WTC11 (cell line): ENCODE measurements around the gene MRPS16. TPM values are rescaled to one million over a fixed set of nuclear protein-coding genes. Genes with fewer than 3 reads are reported as not detected.
"Not testable (repeated sequence)": the region's sequence is repeated elsewhere in the genome, so short reads cannot be mapped to it uniquely, and the experiment has no call there.

ENCODE experiments used
- ATAC-seq: fragments of 200-7000 bp; cut with Tn5 transposase; 2 replicates; pipeline ENCODE4 v1.10.0; 2021; ENCODE audit warnings: mild to moderate bottlenecking, moderate library complexity
- CTCF ChIA-PET: fragments of 300-600 bp; sonication (Branson Sonifier 250); formaldehyde crosslinking; loops from one replicate; lab custom pipeline; 2021; ENCODE audit warnings: antibody characterized with exemption; lab: Charles Lee
- POLR2A ChIA-PET: fragments of 350-600 bp; sonication (Branson Sonifier 250); formaldehyde crosslinking; loops from one replicate; lab custom pipeline; 2021; ENCODE audit warnings: antibody characterized with exemption; lab: Charles Lee
- DNase-seq: peaks from one replicate; pipeline ENCODE4 v3.0.0; 2021; ENCODE audit warnings: low spot score
- H3K27ac Mint-ChIP-seq: 2 replicates; pipeline ENCODE4 v1.8.0; 2021; ENCODE audit warnings: mixed read lengths
- H3K27me3 Mint-ChIP-seq: 2 replicates; pipeline ENCODE4 v1.8.0; 2021; ENCODE audit warnings: low read depth, mild to moderate bottlenecking, moderate library complexity, mixed read lengths
- H3K36me3 Mint-ChIP-seq: 2 replicates; pipeline ENCODE4 v1.8.0; 2021; ENCODE audit warnings: mixed read lengths
- H3K4me1 Mint-ChIP-seq: 2 replicates; pipeline ENCODE4 v1.8.0; 2022; ENCODE audit warnings: mixed read lengths
- H3K4me3 Mint-ChIP-seq: 2 replicates; pipeline ENCODE4 v1.8.0; 2021; ENCODE audit warnings: mild to moderate bottlenecking, moderate library complexity, mixed read lengths
- H3K9me3 Mint-ChIP-seq: 2 replicates; pipeline ENCODE4 v1.8.0; 2021; ENCODE audit warnings: mixed read lengths
- ARID4B ChIP-seq: sonication (generic); formaldehyde crosslinking; IDR thresholded peaks from 2 replicates; pipeline ENCODE4 v1.8.0; 2023; ENCODE audit warnings: missing genetic modification reagents, mild to moderate bottlenecking, borderline replicate concordance
- ATF1 ChIP-seq: sonication (generic); formaldehyde crosslinking; IDR thresholded peaks from 2 replicates; pipeline ENCODE4 v1.8.1; 2023; ENCODE audit warnings: mild to moderate bottlenecking, moderate library complexity, missing genetic modification reagents
- CREM ChIP-seq: sonication (generic); formaldehyde crosslinking; IDR thresholded peaks from 2 replicates; pipeline ENCODE4 v1.8.1; 2022; ENCODE audit warnings: mild to moderate bottlenecking, missing genetic modification reagents, moderate library complexity
- E2F5 ChIP-seq: sonication (generic); formaldehyde crosslinking; IDR thresholded peaks from 2 replicates; pipeline ENCODE4 v1.8.1; 2022; ENCODE audit warnings: mild to moderate bottlenecking, moderate library complexity, missing genetic modification reagents
- EMX1 ChIP-seq: fragments of 250-450 bp; sonication (Bioruptor Pico); IDR thresholded peaks from 2 replicates; pipeline ENCODE4 v1.8.0; 2021; ENCODE audit warnings: mild to moderate bottlenecking
- ETV6 ChIP-seq: sonication (generic); formaldehyde crosslinking; IDR thresholded peaks from 2 replicates; pipeline ENCODE4 v1.8.1; 2022; ENCODE audit warnings: mild to moderate bottlenecking, missing genetic modification reagents
- FOXJ3 ChIP-seq: sonication (generic); formaldehyde crosslinking; IDR thresholded peaks from 2 replicates; pipeline ENCODE4 v1.9.0; 2021; ENCODE audit warnings: missing genetic modification reagents, mild to moderate bottlenecking, borderline replicate concordance
- FOXP1 ChIP-seq: sonication (generic); formaldehyde crosslinking; IDR thresholded peaks from 2 replicates; pipeline ENCODE4 v1.8.0; 2022; ENCODE audit warnings: missing genetic modification reagents, mild to moderate bottlenecking, moderate library complexity, borderline replicate concordance
- GTF2I ChIP-seq: fragments of 250-450 bp; sonication (Bioruptor Pico); conservative IDR thresholded peaks from 2 replicates; pipeline ENCODE4 v1.4.0; 2021; ENCODE audit warnings: mild to moderate bottlenecking
- HMGA2 ChIP-seq: fragments of 250-450 bp; sonication (Bioruptor Pico); IDR thresholded peaks from 2 replicates; pipeline ENCODE4 v1.4.0; 2021; ENCODE audit warnings: mild to moderate bottlenecking, moderate library complexity
- IRF2 ChIP-seq: sonication (generic); formaldehyde crosslinking; IDR thresholded peaks from 2 replicates; pipeline ENCODE4 v1.8.0; 2022; ENCODE audit warnings: low read depth, missing genetic modification reagents, borderline replicate concordance
- JUN ChIP-seq: sonication (generic); formaldehyde crosslinking; IDR thresholded peaks from 2 replicates; pipeline ENCODE4 v1.8.0; 2023; ENCODE audit warnings: mild to moderate bottlenecking, missing genetic modification reagents
- KAT7 ChIP-seq: sonication (generic); formaldehyde crosslinking; IDR thresholded peaks from 2 replicates; pipeline ENCODE4 v1.8.1; 2023; ENCODE audit warnings: missing genetic modification reagents, mild to moderate bottlenecking, borderline replicate concordance
- MYBL2 ChIP-seq: sonication (generic); formaldehyde crosslinking; IDR thresholded peaks from 2 replicates; pipeline ENCODE4 v1.8.1; 2023; ENCODE audit warnings: mild to moderate bottlenecking, moderate library complexity, missing genetic modification reagents
- PRRX2 ChIP-seq: fragments of 250-450 bp; sonication (Bioruptor Pico); IDR thresholded peaks from 2 replicates; pipeline ENCODE4 v1.8.0; 2021; ENCODE audit warnings: mild to moderate bottlenecking
- TEAD4 ChIP-seq: sonication (generic); formaldehyde crosslinking; IDR thresholded peaks from 2 replicates; pipeline ENCODE4 v1.8.0; 2022; ENCODE audit warnings: mild to moderate bottlenecking, missing genetic modification reagents
- USF1 ChIP-seq: sonication (generic); formaldehyde crosslinking; IDR thresholded peaks from 2 replicates; pipeline ENCODE4 v1.8.0; 2022; ENCODE audit warnings: mild to moderate bottlenecking, missing genetic modification reagents
- ZBTB21 ChIP-seq: sonication (generic); formaldehyde crosslinking; IDR thresholded peaks from 2 replicates; pipeline ENCODE4 v1.8.1; 2023; ENCODE audit warnings: mild to moderate bottlenecking, missing genetic modification reagents, borderline replicate concordance
- ZMAT4 ChIP-seq: fragments of 250-450 bp; sonication (Bioruptor Pico); IDR thresholded peaks from 2 replicates; pipeline ENCODE4 v1.9.0; 2021; ENCODE audit warnings: mild to moderate bottlenecking
- ZNF121 ChIP-seq: sonication (generic); formaldehyde crosslinking; IDR thresholded peaks from 2 replicates; pipeline ENCODE4 v1.8.0; 2023; ENCODE audit warnings: missing genetic modification reagents
- ZNF138 ChIP-seq: sonication (generic); formaldehyde crosslinking; conservative IDR thresholded peaks from 2 replicates; pipeline ENCODE4 v1.8.1; 2022; ENCODE audit warnings: mild to moderate bottlenecking, moderate library complexity, missing genetic modification reagents
- ZNF317 ChIP-seq: sonication (generic); formaldehyde crosslinking; IDR thresholded peaks from 2 replicates; pipeline ENCODE4 v1.8.1; 2023; ENCODE audit warnings: low read depth, mild to moderate bottlenecking, moderate library complexity, missing genetic modification reagents, borderline replicate concordance
- ZNF532 ChIP-seq: fragments of 250-450 bp; sonication (Bioruptor Pico); IDR thresholded peaks from 2 replicates; pipeline ENCODE4 v1.9.0; 2021; ENCODE audit warnings: mild to moderate bottlenecking, borderline replicate concordance
- ZNF671 ChIP-seq: fragments of 250-450 bp; sonication (Bioruptor Pico); IDR thresholded peaks from 2 replicates; pipeline ENCODE4 v1.8.0; 2021; ENCODE audit warnings: mild to moderate bottlenecking
- total RNA-seq: library from RNA; stranded (reverse); gene quantifications from 3 replicates; pipeline ENCODE4 v1.2.3, GENCODE V29; 2021

Gene MRPS16
- total RNA-seq, 1 experiment from 2014 or later: 157 TPM

GRCh38 chr10:73261362-73261995 is 9.0 kb upstream of the MRPS16 start (continued):
- TF ChIP-seq ZNF138 (CRISPR knock-in tag) (no peak), MYBL2 (no peak), ETV6 (CRISPR knock-in tag) (no peak), JUN (no peak), USF1 (no peak), FOXP1 (CRISPR knock-in tag) (no peak), ZNF671 (CRISPR knock-in tag) (no peak), EMX1 (no peak)

GRCh38 chr10:73258612-73259011 is 6.2 kb upstream of the MRPS16 start:
- POLR2A ChIA-PET, ATAC-seq, H3K27ac Mint-ChIP-seq, H3K4me3 Mint-ChIP-seq, H3K4me1 Mint-ChIP-seq, H3K27me3 Mint-ChIP-seq, CTCF ChIA-PET: not testable (repeated sequence)
- Mint-ChIP-seq H3K9me3 (peaks cover 40% of the 10 kb centered on the region), H3K36me3 (peaks cover 15% of the 10 kb centered on the region)
- peak; percentile 33 for DNase-seq

- TF ChIP-seq ZNF317 (CRISPR knock-in tag) (no peak), KAT7 (CRISPR knock-in tag) (no peak), PRRX2 (CRISPR knock-in tag) (no peak), ZMAT4 (no peak), ARID4B (CRISPR knock-in tag) (no peak), ATF1 (CRISPR knock-in tag) (no peak), ZNF121 (CRISPR knock-in tag) (no peak), HMGA2 (CRISPR knock-in tag) (no peak), E2F5 (CRISPR knock-in tag) (no peak), FOXJ3 (no peak), TEAD4 (no peak), ZNF532 (CRISPR knock-in tag) (no peak), CREM (CRISPR knock-in tag) (no peak), IRF2 (CRISPR knock-in tag) (no peak), ZBTB21 (CRISPR knock-in tag) (no peak), GTF2I (no peak)
- Mint-ChIP-seq H3K36me3 (peaks cover 30% of the 10 kb centered on the region), H3K27ac (peak overlapping the region; percentile 98), H3K9me3 (peaks cover 13% of the 10 kb centered on the region), H3K4me1 (peaks cover 18% of the 10 kb centered on the region), H3K4me3 (peak overlapping the region; percentile 95), H3K27me3 (peaks cover 4% of the 10 kb centered on the region; the same call in 1 of the 2 replicates)
- DNase-seq: no peak
- ATAC-seq: peak; percentile 21
- POLR2A ChIA-PET: interaction anchor here (0.6 to 1.2 kb wide), 3 partner anchors 12 to 106 kb away, joined by 3 read pairs; partner anchors contain the start of genes CFAP70, ECD and FAM149B1
- CTCF ChIA-PET: interaction anchor here (0.9 to 1.0 kb wide), 2 partner anchors 11 to 85 kb away, joined by 3 to 7 read pairs; no protein-coding TSS in a partner anchor
Observed at GRCh38 chr10:73253225-73253555, 746 bp upstream of the MRPS16 start.
